22Rv1 (cell line): Measurements from ENCODE around the gene MTHFR.

Experiments
- ZFX ChIP-seq: fragments of 450-650 bp; IDR thresholded peaks from 2 replicates; pipeline ENCODE4 v1.6.1; 2017; ENCODE audit warnings: antibody characterized with exemption, borderline replicate concordance
- TF ChIP-seq, protein P1 (sequence below): fragments of 450-650 bp; IDR thresholded peaks from 2 replicates; pipeline ENCODE4 v1.5.1; 2017; ENCODE audit warnings: mild to moderate bottlenecking

DNA sequence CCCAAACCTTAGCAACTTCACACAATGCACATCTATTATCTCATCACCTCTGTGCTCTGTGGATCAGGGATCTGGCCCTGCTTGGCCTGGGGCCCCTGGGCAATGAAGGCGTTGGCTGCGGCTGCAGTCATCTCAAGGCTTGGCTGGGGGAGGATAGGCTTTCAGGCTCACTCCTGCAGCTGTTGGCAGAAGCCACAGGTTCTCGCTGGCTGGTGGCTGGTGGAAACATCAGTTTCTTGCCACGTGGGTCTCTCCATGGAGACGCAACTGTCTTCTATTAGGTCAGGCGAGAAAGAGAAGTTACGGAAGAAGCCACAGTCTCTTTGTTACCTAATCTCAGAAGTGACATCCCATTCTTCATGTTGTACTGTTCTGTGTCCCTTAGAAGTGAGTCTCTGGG, 45.4 kb upstream of the MTHFR start:
- TF ChIP-seq, protein P1, sequence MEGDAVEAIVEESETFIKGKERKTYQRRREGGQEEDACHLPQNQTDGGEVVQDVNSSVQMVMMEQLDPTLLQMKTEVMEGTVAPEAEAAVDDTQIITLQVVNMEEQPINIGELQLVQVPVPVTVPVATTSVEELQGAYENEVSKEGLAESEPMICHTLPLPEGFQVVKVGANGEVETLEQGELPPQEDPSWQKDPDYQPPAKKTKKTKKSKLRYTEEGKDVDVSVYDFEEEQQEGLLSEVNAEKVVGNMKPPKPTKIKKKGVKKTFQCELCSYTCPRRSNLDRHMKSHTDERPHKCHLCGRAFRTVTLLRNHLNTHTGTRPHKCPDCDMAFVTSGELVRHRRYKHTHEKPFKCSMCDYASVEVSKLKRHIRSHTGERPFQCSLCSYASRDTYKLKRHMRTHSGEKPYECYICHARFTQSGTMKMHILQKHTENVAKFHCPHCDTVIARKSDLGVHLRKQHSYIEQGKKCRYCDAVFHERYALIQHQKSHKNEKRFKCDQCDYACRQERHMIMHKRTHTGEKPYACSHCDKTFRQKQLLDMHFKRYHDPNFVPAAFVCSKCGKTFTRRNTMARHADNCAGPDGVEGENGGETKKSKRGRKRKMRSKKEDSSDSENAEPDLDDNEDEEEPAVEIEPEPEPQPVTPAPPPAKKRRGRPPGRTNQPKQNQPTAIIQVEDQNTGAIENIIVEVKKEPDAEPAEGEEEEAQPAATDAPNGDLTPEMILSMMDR: no peak
- TF ChIP-seq ZFX: no peak
